ENCODE data around the gene POT1. TPM values are rescaled to one million over a fixed set of nuclear protein-coding genes. Genes with fewer than 3 reads are reported as not detected.

POT1 gene
- total and polyA plus RNA-seq, 2 experiments from 2014 or later, result 12.0 to 40.4 TPM

DNA sequence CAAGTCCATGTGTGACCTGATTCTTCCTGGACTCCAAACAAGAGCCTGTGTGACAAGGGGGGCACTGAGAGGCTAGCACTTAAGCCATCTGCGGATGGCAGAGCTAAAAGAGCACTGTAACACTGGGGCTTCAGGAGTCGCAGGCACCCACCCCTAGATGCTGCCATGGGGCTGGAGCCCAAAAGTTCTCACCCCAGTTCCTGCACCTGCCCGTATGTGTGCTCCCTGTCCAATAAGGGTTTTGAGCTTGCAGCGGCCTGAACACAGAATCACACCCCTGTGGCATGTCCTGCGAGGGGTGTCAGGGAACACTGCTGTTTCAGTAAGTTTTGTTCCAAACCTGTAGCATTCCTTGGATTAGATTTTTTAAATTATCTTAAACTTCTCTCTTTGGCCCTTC is 110.8 kb downstream of the POT1 start:
- Mint-ChIP-seq H3K4me1 (peaks cover 10% of the 10 kb centered on the region; the same call in 2 of the 3 replicates), H3K27ac (no peak overlapping the region), H3K9me3 (no peaks in the 10 kb centered on the region), H3K36me3 (ENCODE audit: low read depth) (peaks cover 7% of the 10 kb centered on the region; the same call in 2 of the 3 replicates), H3K27me3 (ENCODE audit: insufficient read depth, low read depth, poor library complexity) (peaks cover 2% of the 10 kb centered on the region), H3K4me3 (no peak overlapping the region)
- Histone ChIP-seq H3K4me3 (no peak overlapping the region), H3F3A (replicated peaks; ENCODE audit: low read depth) (no peaks in the 10 kb centered on the region), H4K20me1 (replicated peaks; ENCODE audit: insufficient read depth) (no peaks in the 10 kb centered on the region), H2AFZ (no peak overlapping the region), H3K4me2 (no peak overlapping the region), H3K27me3 (ENCODE audit: insufficient read depth) (no peaks in the 10 kb centered on the region), H3K9me2 (ENCODE audit: insufficient read depth) (0 out of 2 replicates have a peak, but pooled peaks cover 3% of the 10 kb centered on the region), H3K36me3 (ENCODE audit: insufficient read depth) (no peaks in the 10 kb centered on the region), H3K27ac (ENCODE audit: low read depth) (no peak overlapping the region), H3K4me1 (ENCODE audit: insufficient read depth) (peaks cover 16% of the 10 kb centered on the region; the same call in 1 of the 2 replicates), H3K79me2 (replicated peaks; ENCODE audit: insufficient read depth) (no peaks in the 10 kb centered on the region)
- TF ChIP-seq, protein P1, sequence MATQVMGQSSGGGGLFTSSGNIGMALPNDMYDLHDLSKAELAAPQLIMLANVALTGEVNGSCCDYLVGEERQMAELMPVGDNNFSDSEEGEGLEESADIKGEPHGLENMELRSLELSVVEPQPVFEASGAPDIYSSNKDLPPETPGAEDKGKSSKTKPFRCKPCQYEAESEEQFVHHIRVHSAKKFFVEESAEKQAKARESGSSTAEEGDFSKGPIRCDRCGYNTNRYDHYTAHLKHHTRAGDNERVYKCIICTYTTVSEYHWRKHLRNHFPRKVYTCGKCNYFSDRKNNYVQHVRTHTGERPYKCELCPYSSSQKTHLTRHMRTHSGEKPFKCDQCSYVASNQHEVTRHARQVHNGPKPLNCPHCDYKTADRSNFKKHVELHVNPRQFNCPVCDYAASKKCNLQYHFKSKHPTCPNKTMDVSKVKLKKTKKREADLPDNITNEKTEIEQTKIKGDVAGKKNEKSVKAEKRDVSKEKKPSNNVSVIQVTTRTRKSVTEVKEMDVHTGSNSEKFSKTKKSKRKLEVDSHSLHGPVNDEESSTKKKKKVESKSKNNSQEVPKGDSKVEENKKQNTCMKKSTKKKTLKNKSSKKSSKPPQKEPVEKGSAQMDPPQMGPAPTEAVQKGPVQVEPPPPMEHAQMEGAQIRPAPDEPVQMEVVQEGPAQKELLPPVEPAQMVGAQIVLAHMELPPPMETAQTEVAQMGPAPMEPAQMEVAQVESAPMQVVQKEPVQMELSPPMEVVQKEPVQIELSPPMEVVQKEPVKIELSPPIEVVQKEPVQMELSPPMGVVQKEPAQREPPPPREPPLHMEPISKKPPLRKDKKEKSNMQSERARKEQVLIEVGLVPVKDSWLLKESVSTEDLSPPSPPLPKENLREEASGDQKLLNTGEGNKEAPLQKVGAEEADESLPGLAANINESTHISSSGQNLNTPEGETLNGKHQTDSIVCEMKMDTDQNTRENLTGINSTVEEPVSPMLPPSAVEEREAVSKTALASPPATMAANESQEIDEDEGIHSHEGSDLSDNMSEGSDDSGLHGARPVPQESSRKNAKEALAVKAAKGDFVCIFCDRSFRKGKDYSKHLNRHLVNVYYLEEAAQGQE (IDR thresholded peaks at IDR 0.05; ENCODE audit: unreplicated experiment), result no peak
- TF ChIP-seq EZH2phosphoT487 (IDR thresholded peaks at IDR 0.05; ENCODE audit: unreplicated experiment), result no peak
- TF ChIP-seq ZNF331 (CRISPR knock-in tag; IDR thresholded peaks at IDR 0.05; ENCODE audit: low read depth), result no peak
- no peak for TF ChIP-seq EZH2 (IDR thresholded peaks at IDR 0.05; ENCODE audit: low read depth, unreplicated experiment)
- TF ChIP-seq CREB1 (CRISPR knock-in tag; IDR thresholded peaks at IDR 0.05; ENCODE audit: low read depth), result no peak
- no peak for TF ChIP-seq POLR2AphosphoS5 (IDR thresholded peaks at IDR 0.05; ENCODE audit: low read depth)
- TF ChIP-seq STAT1 (IDR thresholded peaks at IDR 0.05; ENCODE audit: unreplicated experiment), result no peak
- no peak for TF ChIP-seq JUNB (IDR thresholded peaks at IDR 0.05; ENCODE audit: unreplicated experiment)
- no peak for TF ChIP-seq NANOG (IDR thresholded peaks at IDR 0.05; ENCODE audit: borderline replicate concordance)
- TF ChIP-seq, protein P2, sequence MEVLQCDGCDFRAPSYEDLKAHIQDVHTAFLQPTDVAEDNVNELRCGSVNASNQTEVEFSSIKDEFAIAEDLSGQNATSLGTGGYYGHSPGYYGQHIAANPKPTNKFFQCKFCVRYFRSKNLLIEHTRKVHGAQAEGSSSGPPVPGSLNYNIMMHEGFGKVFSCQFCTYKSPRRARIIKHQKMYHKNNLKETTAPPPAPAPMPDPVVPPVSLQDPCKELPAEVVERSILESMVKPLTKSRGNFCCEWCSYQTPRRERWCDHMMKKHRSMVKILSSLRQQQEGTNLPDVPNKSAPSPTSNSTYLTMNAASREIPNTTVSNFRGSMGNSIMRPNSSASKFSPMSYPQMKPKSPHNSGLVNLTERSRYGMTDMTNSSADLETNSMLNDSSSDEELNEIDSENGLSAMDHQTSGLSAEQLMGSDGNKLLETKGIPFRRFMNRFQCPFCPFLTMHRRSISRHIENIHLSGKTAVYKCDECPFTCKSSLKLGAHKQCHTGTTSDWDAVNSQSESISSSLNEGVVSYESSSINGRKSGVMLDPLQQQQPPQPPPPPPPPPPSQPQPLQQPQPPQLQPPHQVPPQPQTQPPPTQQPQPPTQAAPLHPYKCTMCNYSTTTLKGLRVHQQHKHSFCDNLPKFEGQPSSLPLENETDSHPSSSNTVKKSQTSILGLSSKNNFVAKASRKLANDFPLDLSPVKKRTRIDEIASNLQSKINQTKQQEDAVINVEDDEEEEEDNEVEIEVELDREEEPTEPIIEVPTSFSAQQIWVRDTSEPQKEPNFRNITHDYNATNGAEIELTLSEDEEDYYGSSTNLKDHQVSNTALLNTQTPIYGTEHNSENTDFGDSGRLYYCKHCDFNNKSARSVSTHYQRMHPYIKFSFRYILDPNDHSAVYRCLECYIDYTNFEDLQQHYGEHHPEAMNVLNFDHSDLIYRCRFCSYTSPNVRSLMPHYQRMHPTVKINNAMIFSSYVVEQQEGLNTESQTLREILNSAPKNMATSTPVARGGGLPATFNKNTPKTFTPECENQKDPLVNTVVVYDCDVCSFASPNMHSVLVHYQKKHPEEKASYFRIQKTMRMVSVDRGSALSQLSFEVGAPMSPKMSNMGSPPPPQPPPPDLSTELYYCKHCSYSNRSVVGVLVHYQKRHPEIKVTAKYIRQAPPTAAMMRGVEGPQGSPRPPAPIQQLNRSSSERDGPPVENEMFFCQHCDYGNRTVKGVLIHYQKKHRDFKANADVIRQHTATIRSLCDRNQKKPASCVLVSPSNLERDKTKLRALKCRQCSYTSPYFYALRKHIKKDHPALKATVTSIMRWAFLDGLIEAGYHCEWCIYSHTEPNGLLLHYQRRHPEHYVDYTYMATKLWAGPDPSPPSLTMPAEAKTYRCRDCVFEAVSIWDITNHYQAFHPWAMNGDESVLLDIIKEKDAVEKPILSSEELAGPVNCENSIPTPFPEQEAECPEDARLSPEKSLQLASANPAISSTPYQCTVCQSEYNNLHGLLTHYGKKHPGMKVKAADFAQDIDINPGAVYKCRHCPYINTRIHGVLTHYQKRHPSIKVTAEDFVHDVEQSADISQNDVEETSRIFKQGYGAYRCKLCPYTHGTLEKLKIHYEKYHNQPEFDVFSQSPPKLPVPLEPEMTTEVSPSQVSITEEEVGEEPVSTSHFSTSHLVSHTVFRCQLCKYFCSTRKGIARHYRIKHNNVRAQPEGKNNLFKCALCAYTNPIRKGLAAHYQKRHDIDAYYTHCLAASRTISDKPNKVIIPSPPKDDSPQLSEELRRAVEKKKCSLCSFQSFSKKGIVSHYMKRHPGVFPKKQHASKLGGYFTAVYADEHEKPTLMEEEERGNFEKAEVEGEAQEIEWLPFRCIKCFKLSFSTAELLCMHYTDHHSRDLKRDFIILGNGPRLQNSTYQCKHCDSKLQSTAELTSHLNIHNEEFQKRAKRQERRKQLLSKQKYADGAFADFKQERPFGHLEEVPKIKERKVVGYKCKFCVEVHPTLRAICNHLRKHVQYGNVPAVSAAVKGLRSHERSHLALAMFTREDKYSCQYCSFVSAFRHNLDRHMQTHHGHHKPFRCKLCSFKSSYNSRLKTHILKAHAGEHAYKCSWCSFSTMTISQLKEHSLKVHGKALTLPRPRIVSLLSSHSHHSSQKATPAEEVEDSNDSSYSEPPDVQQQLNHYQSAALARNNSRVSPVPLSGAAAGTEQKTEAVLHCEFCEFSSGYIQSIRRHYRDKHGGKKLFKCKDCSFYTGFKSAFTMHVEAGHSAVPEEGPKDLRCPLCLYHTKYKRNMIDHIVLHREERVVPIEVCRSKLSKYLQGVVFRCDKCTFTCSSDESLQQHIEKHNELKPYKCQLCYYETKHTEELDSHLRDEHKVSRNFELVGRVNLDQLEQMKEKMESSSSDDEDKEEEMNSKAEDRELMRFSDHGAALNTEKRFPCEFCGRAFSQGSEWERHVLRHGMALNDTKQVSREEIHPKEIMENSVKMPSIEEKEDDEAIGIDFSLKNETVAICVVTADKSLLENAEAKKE (CRISPR knock-in tag; IDR thresholded peaks at IDR 0.05), result no peak
- TF ChIP-seq, protein P3, sequence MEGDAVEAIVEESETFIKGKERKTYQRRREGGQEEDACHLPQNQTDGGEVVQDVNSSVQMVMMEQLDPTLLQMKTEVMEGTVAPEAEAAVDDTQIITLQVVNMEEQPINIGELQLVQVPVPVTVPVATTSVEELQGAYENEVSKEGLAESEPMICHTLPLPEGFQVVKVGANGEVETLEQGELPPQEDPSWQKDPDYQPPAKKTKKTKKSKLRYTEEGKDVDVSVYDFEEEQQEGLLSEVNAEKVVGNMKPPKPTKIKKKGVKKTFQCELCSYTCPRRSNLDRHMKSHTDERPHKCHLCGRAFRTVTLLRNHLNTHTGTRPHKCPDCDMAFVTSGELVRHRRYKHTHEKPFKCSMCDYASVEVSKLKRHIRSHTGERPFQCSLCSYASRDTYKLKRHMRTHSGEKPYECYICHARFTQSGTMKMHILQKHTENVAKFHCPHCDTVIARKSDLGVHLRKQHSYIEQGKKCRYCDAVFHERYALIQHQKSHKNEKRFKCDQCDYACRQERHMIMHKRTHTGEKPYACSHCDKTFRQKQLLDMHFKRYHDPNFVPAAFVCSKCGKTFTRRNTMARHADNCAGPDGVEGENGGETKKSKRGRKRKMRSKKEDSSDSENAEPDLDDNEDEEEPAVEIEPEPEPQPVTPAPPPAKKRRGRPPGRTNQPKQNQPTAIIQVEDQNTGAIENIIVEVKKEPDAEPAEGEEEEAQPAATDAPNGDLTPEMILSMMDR (conservative IDR thresholded peaks at IDR 0.05; ENCODE audit: low read depth in 2 of 2), result no peak
- TF ChIP-seq ZNF114 (CRISPR knock-in tag; IDR thresholded peaks at IDR 0.05), result no peak
- TF ChIP-seq, protein P4, sequence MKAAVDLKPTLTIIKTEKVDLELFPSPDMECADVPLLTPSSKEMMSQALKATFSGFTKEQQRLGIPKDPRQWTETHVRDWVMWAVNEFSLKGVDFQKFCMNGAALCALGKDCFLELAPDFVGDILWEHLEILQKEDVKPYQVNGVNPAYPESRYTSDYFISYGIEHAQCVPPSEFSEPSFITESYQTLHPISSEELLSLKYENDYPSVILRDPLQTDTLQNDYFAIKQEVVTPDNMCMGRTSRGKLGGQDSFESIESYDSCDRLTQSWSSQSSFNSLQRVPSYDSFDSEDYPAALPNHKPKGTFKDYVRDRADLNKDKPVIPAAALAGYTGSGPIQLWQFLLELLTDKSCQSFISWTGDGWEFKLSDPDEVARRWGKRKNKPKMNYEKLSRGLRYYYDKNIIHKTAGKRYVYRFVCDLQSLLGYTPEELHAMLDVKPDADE (IDR thresholded peaks at IDR 0.05), result no peak
- DNase-seq (ENCODE audit: low spot score) (no peak), ATAC-seq (no peak)

Data from GM23338 (cell line).